K562 (cell line): Measurements from ENCODE around the gene C6orf47. TPM values are rescaled to one million over a fixed set of nuclear protein-coding genes. Genes with fewer than 3 reads are reported as not detected.
A peak's percentile ranks its signal among the peaks of the same experiment; 100 is the strongest.

Experiments
- CXXC5 ChIP-seq: fragments of 250-450 bp; sonication (Bioruptor Pico); IDR thresholded peaks from 2 replicates; pipeline ENCODE4 v1.8.0; 2022; ENCODE audit warnings: inconsistent platforms, mild to moderate bottlenecking, moderate library complexity
- E2F1 ChIP-seq: sonication (generic); formaldehyde crosslinking; IDR thresholded peaks from 2 replicates; pipeline ENCODE4 v1.8.1; 2023; ENCODE audit warnings: mild to moderate bottlenecking, missing genetic modification reagents, moderate library complexity
- ETS2 ChIP-seq: IDR thresholded peaks from 2 replicates; pipeline ENCODE4 v1.6.1; 2016; ENCODE audit warnings: borderline replicate concordance, missing genetic modification characterization, mild to moderate bottlenecking, moderate library complexity, missing compliant biosample characterization; ENCODE audit not compliant: poor library complexity, severe bottlenecking
- ID3 ChIP-seq, 2 experiments: fragments of 250-450 bp in 1 of 2; fragments of 450-650 bp in 1 of 2; sonication (Bioruptor Pico) in 1 of 2; IDR thresholded peaks; 2 replicates each; pipeline versions ENCODE4 v1.6.1 to v1.8.0; 2016 to 2021; ENCODE audit warnings: mild to moderate bottlenecking in 2 of 2, moderate library complexity in 2 of 2, missing compliant biosample characterization in 1 of 2, missing genetic modification characterization in 1 of 2
- JUN ChIP-seq, 2 experiments: sonication (generic) in 1 of 2; formaldehyde crosslinking in 1 of 2; IDR thresholded peaks; 2 replicates each; pipeline versions ENCODE4 v1.6.1 to v1.8.0; 2012 to 2022; ENCODE audit warnings: borderline replicate concordance in 2 of 2, mild to moderate bottlenecking in 2 of 2, improper control_type of control experiment in 1 of 2, low read depth in 1 of 2, low read length in 1 of 2, missing genetic modification reagents in 1 of 2
- KAT7 ChIP-seq: sonication (generic); formaldehyde crosslinking; IDR thresholded peaks from 2 replicates; pipeline ENCODE4 v1.8.0; 2022; ENCODE audit warnings: missing genetic modification reagents, mild to moderate bottlenecking, borderline replicate concordance
- MAFK ChIP-seq: IDR thresholded peaks from 2 replicates; pipeline ENCODE4 v1.6.1; 2011; ENCODE audit warnings: low read length, improper control_type of control experiment
- MTA3 ChIP-seq: fragments of 450-650 bp; formaldehyde crosslinking; IDR thresholded peaks from 2 replicates; pipeline ENCODE4 v1.6.1; 2017; ENCODE audit warnings: mild to moderate bottlenecking, borderline replicate concordance
- SP1 ChIP-seq: sonication (generic); formaldehyde crosslinking; IDR thresholded peaks from 2 replicates; pipeline ENCODE4 v1.8.1; 2022; ENCODE audit warnings: mild to moderate bottlenecking, missing genetic modification reagents
- STAT5A ChIP-seq: IDR thresholded peaks from 2 replicates; pipeline ENCODE4 v1.6.1; 2012; ENCODE audit warnings: low read length, inconsistent platforms, borderline replicate concordance
- ZBTB49 ChIP-seq: sonication (generic); formaldehyde crosslinking; IDR thresholded peaks from 2 replicates; pipeline ENCODE4 v1.8.0; 2022; ENCODE audit warnings: missing genetic modification reagents, mild to moderate bottlenecking, borderline replicate concordance
- ZNF184 ChIP-seq: sonication (generic); formaldehyde crosslinking; IDR thresholded peaks from 2 replicates; pipeline ENCODE4 v1.5.0; 2020; ENCODE audit warnings: missing genetic modification reagents
- ZNF239 ChIP-seq: fragments of 250-450 bp; sonication (Bioruptor Pico); IDR thresholded peaks from 2 replicates; pipeline ENCODE4 v1.4.0; 2020; ENCODE audit warnings: mild to moderate bottlenecking
- ZNF592 ChIP-seq: fragments of 450-650 bp; IDR thresholded peaks from 2 replicates; pipeline ENCODE4 v1.6.1; 2017; ENCODE audit warnings: antibody characterized with exemption, mild to moderate bottlenecking
- ZNF639 ChIP-seq, 2 experiments: fragments of 200-800 bp in 1 of 2; sonication (Bioruptor generic) in 1 of 2; sonication (generic) in 1 of 2; formaldehyde crosslinking in 1 of 2; IDR thresholded peaks in 1 of 2; conservative IDR thresholded peaks in 1 of 2; 2 replicates each; pipeline versions ENCODE4 v1.5.0 to v1.6.1; 2016 to 2020; ENCODE audit warnings: missing compliant biosample characterization in 1 of 2, missing genetic modification characterization in 1 of 2, missing genetic modification reagents in 1 of 2
- polyA plus RNA-seq, 8 experiments: library from polyadenylated mRNA; depleted of rRNA in 4 of 8; stranded (reverse) in 5 of 8; unstranded in 3 of 8; fragments of >200 nt; fragmentation: Nextera tagmentation in 2 of 8; fragmentation: Illumina TruSeq in 1 of 8; extraction: Ambion mirVana in 2 of 8; extraction: Trizol in 1 of 8; gene quantifications; 2 replicates each; pipeline versions ENCODE4 v1.2.1 to v1.2.3, GENCODE V29; 2011 to 2014; ENCODE audit warnings: inconsistent platforms in 1 of 8, missing spikeins in 1 of 8
- total RNA-seq, 7 experiments: library from RNA; depleted of rRNA in 6 of 7; stranded (reverse); fragments of >200 nt in 6 of 7; fragmentation: Illumina TruSeq in 2 of 7; extraction: Trizol in 2 of 7; gene quantifications; 2 replicates each; pipeline versions ENCODE4 v1.2.1 to v1.2.3, GENCODE V29; 2011 to 2021; ENCODE audit warnings: low replicate concordance in 1 of 7

C6orf47 gene
- total and polyA plus RNA-seq, 9 of the 15 experiments (the other 6 are each of a cell fraction or from before 2014, with no cell fraction given) = 0.14 to 43.8 (median 27.0) TPM

GRCh38 chr6:31664790-31665500 lies 4.4 kb upstream of the C6orf47 start, which contains the start of gene GPANK1 (continued):
- TF ChIP-seq SP1 (CRISPR knock-in tag) (peak; percentile 70; the same call in 1 of the 2 replicates), ZNF239 (CRISPR knock-in tag) (peak; percentile 40), ZNF184 (CRISPR knock-in tag) (no peak), ZBTB49 (CRISPR knock-in tag) (peak; percentile 96), STAT5A (no peak; the same call in 1 of the 2 replicates), MTA3 (peak; percentile 86), E2F1 (CRISPR knock-in tag) (peak; percentile 100), ZNF639 (CRISPR knock-in tag; conservative IDR thresholded peaks at IDR 0.05 in 1 of 2, IDR thresholded peaks at IDR 0.05 in 1 of 2) (no peak), ETS2 (tag) (peak; percentile 21), CXXC5 (CRISPR knock-in tag) (peak; percentile 88), ID3 (CRISPR knock-in tag; IDR thresholded peaks at IDR 0.05) (no peak), ID3 (tag; IDR thresholded peaks at IDR 0.05) (peak; percentile 31), MAFK (peak; percentile 26; the same call in 1 of the 2 replicates), ZNF592 (no peak), KAT7 (peak; percentile 100), JUN (IDR thresholded peaks at IDR 0.05; ENCODE audit: borderline replicate concordance, low read depth, low read length) (peak; percentile 48; the same call in 1 of the 2 replicates), JUN (CRISPR knock-in tag; IDR thresholded peaks at IDR 0.05; ENCODE audit: borderline replicate concordance) (no peak)
